ENCODE results near the gene OR5T1.

The OR5T1 gene

DNA sequence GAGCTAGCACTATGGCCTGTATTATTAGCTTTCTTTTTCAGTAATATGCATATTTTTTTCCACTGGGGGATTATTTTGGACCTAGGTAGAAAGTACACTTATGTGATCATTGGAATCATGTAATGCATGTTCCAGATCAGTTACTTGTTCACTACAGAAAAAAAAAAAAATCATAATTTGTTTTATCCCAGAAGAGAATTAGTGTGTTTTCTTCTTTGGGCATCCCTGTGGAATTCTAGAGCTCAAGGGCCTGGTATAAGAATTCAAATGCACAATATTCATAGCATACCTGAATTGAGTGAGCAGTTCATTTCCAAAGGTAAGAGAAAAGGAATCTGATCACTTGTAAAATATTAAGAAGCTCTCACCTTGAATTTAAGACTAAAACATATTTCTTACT is at the start of gene OR5T1:
OR5T1 (plus strand) TSS at position 301 of the 400 bp plus-strand sequence. CDS start 1,485 bp downstream, outside the sequence.
- DNase-seq (ENCODE audit: low read depth), result no peak

DNA sequence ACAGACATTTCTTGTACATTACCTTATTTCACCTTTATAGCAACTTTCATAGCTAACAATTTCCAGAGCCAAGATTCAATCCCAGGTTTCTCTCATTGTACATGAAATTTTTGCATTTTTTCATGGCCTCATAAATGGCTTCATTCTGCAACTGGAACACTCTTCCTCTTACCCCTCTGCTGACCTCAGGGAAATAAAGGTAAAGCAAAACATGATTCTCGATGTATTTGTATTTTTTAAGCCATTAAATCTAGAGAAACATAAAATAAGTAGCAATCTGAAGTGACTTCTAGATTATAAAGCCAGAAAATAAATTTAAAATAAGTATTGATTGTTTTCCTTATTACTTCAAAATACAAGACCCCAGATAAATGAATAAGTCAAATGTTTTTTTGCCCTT is 39.8 kb upstream of the OR5T1 start, which contains the start of gene OR5T2:
OR5T2 (minus strand) TSS at position 101 of the 400 bp plus-strand sequence. CDS start 1,193 bp downstream, outside the sequence.
- H3K4me3 ChIP-seq (ENCODE audit: low read depth, low read length), result no peak within 1 kb of the TSS

More for the DNA sequence above, at the start of gene OR5T1:
- H3K4me3 ChIP-seq (ENCODE audit: low read depth, low read length), result no peak within 1 kb of the TSS

GRCh38 chr11:56251954-56252353 is 22.0 kb upstream of the OR5T1 start, which contains the start of gene OR5T3:
OR5T3 (plus strand) TSS chr11:56252254; CDS start chr11:56252254, 0 bp downstream.
- H3K4me3 ChIP-seq (ENCODE audit: low read depth, low read length), result no peak within 1 kb of the TSS
- DNase-seq (ENCODE audit: low read depth), result no peak

More for the DNA sequence above, 39.8 kb upstream of the OR5T1 start, which contains the start of gene OR5T2:
- no peak for DNase-seq (ENCODE audit: low read depth)

DNA sequence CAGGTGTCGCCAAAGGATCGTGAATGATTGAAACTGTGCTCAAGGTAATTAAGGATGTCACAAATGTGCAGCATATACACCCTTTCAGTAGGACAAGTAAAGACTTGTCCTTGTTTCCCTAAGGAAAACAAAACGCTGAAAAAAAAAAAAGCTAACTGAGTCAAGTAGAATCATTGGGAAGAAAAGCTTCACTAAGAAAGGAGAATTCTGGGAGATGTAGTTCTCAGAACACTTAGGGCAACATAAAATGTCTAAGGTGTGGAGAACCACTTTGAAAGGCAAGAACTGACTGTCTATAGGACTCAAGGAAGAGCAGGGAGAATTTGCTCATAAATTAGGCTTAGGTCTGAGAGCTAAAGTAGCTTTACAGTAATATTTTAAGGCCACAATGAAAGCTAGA is 2.9 kb upstream of the OR5T1 start:
- no peak for DNase-seq (ENCODE audit: low read depth)
- H3K4me3 ChIP-seq (ENCODE audit: low read depth, low read length), result no peak overlapping the region

DNA sequence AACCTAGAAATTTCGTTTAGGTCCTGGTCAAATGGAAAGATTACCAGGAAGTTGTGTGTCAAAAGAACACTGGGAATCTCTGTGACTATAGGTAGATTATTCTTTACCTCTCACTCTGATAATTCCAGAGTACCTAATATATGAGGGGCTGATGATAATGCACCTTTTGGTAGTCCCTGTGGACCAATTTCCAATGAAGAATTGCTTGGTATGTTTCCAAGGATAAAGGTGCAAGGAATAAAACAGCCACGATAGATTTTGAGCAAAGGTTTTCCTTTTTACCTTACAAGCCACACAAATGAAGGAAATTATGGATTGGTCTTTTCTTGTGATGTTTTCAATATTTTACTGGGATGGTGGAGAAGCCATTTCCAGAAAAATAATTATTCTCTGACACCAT is 18.2 kb downstream of the OR5T1 start, which contains the start of gene OR8H1:
OR8H1 (minus strand) TSS at position 101 of the 400 bp plus-strand sequence. CDS start 1,192 bp downstream, outside the sequence.
- H3K4me3 ChIP-seq (ENCODE audit: low read depth, low read length), result no peak within 1 kb of the TSS
- DNase-seq (ENCODE audit: low read depth), result no peak

GRCh38 chr11:56296898-56297297 is 22.9 kb downstream of the OR5T1 start:
- DNase-seq (ENCODE audit: low read depth), result no peak
- no peak overlapping the region for H3K4me3 ChIP-seq (ENCODE audit: low read depth, low read length)

- DNase-seq (ENCODE audit: low read depth), result no peak
- no peak overlapping the region for H3K4me3 ChIP-seq (ENCODE audit: low read depth, low read length)
Observed at GRCh38 chr11:56307836-56308235, 33.9 kb downstream of the OR5T1 start.

- H3K4me3 ChIP-seq (ENCODE audit: low read depth, low read length), result no peak within 1 kb of the TSS
- no peak for DNase-seq (ENCODE audit: low read depth)
Observed at GRCh38 chr11:56314844-56315243, 40.9 kb downstream of the OR5T1 start, which contains the start of gene OR8K3. OR8K3 (plus strand) TSS chr11:56315144; CDS start chr11:56318307, 3,163 bp downstream.

All from skeletal muscle cell (primary cell).